HL-60 (cell line): ENCODE measurements around the gene STKLD1.

Experiments
- CTCF ChIP-seq: IDR thresholded peaks from one replicate; pipeline ENCODE4 v1.5.1; 2011; ENCODE audit warnings: low read length, control low read depth, inconsistent platforms; ENCODE audit not compliant: insufficient read depth
- GABPA ChIP-seq: IDR thresholded peaks from 2 replicates; pipeline ENCODE4 v1.6.1; 2012; ENCODE audit warnings: low read depth
- POLR2AphosphoS5 ChIP-seq: IDR thresholded peaks from 2 replicates; pipeline ENCODE4 v1.6.1; 2012; ENCODE audit warnings: low read depth
- REST ChIP-seq: IDR thresholded peaks from 2 replicates; pipeline ENCODE4 v1.6.1; 2012; ENCODE audit warnings: low read depth; ENCODE audit not compliant: insufficient replicate concordance
- SPI1 ChIP-seq: IDR thresholded peaks from 2 replicates; pipeline ENCODE4 v1.6.1; 2012; ENCODE audit warnings: low read depth, mild to moderate bottlenecking, borderline replicate concordance

GRCh38 chr9:133402689-133403088, 26.5 kb downstream of the STKLD1 start:
- TF ChIP-seq CTCF (no peak), POLR2AphosphoS5 (no peak), REST (no peak), SPI1 (no peak), GABPA (no peak)
